GM18909 (cell line): ENCODE results near the gene PTPN23.
"Not testable (repeated sequence)": the region's sequence is repeated elsewhere in the genome, so short reads cannot be mapped to it uniquely, and the experiment has no call there.

ENCODE experiments used
- ATAC-seq: cut with Tn5 transposase; IDR thresholded peaks from one replicate; pipeline ENCODE4 v1.9.1; 2021; ENCODE audit warnings: mild to moderate bottlenecking; ENCODE audit not compliant: unreplicated experiment, poor library complexity

The PTPN23 gene

GRCh38 chr3:47380601-47381316, at the start of gene PTPN23:
TSS of gene PTPN23 (plus strand) at chr3:47381021. CDS start at chr3:47381097, 76 bp downstream.
- peak; percentile 84 for ATAC-seq

- ATAC-seq = no peak
Observed at GRCh38 chr3:47333907-47334306, 46.9 kb upstream of the PTPN23 start.

GRCh38 chr3:47337656-47338055, 43.2 kb upstream of the PTPN23 start:
- no peak for ATAC-seq

GRCh38 chr3:47339951-47340350, 40.9 kb upstream of the PTPN23 start:
- ATAC-seq = no peak

- no peak for ATAC-seq
Observed at GRCh38 chr3:47340866-47341265, 40.0 kb upstream of the PTPN23 start.

- no peak for ATAC-seq
Observed at GRCh38 chr3:47342151-47342550, 38.7 kb upstream of the PTPN23 start.

- no peak for ATAC-seq
Observed at GRCh38 chr3:47342812-47343211, 38.0 kb upstream of the PTPN23 start.

- ATAC-seq = no peak
Observed at GRCh38 chr3:47343471-47343971, 37.3 kb upstream of the PTPN23 start.

GRCh38 chr3:47344971-47345370, 35.9 kb upstream of the PTPN23 start:
- ATAC-seq = no peak

GRCh38 chr3:47347217-47347801, 33.5 kb upstream of the PTPN23 start:
- peak; percentile 68 for ATAC-seq

GRCh38 chr3:47348411-47349154, 32.2 kb upstream of the PTPN23 start:
- ATAC-seq = no peak

- no peak for ATAC-seq
Observed at GRCh38 chr3:47355010-47355409, 25.8 kb upstream of the PTPN23 start.

GRCh38 chr3:47356201-47356600, 24.6 kb upstream of the PTPN23 start:
- ATAC-seq = no peak

- ATAC-seq = no peak
Observed at GRCh38 chr3:47359323-47359722, 21.5 kb upstream of the PTPN23 start.

GRCh38 chr3:47360110-47360517, 20.7 kb upstream of the PTPN23 start:
- not testable (repeated sequence) for ATAC-seq

GRCh38 chr3:47362701-47363100, 18.1 kb upstream of the PTPN23 start:
- ATAC-seq = no peak

GRCh38 chr3:47365213-47366153, 15.3 kb upstream of the PTPN23 start:
- no peak for ATAC-seq

- no peak for ATAC-seq
Observed at GRCh38 chr3:47366833-47367232, 14.0 kb upstream of the PTPN23 start.

GRCh38 chr3:47367631-47368030, 13.2 kb upstream of the PTPN23 start:
- no peak for ATAC-seq

- ATAC-seq = not testable (repeated sequence)
Observed at GRCh38 chr3:47370020-47370419, 10.8 kb upstream of the PTPN23 start.
